GM19025 (cell line): ENCODE data around the gene ZNFX1.

Source experiments
- ATAC-seq: cut with Tn5 transposase; IDR thresholded peaks from one replicate; pipeline ENCODE4 v1.9.1; 2021; ENCODE audit warnings: mild to moderate bottlenecking, low read depth, moderate library complexity; ENCODE audit not compliant: unreplicated experiment

The ZNFX1 gene

DNA sequence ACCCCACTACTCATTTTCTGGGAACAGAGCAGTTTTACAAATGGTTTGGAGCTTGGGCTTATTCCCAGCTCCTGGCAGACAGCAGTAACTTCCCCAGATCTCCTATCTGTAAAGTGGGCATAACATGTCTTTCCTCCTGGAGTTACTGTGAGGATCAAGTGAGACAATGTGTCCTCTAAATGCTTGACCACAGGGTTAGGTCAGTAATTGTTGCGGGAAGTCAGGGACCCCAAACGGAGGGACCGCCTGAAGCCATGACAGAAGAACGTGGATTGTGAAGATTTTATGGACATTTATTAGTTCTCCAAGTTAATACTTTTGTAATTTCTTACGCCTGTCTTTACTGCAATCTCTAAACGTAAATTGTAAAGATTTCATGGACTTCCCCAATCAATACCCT lies 15.3 kb upstream of the ZNFX1 start:
- no peak for ATAC-seq

DNA sequence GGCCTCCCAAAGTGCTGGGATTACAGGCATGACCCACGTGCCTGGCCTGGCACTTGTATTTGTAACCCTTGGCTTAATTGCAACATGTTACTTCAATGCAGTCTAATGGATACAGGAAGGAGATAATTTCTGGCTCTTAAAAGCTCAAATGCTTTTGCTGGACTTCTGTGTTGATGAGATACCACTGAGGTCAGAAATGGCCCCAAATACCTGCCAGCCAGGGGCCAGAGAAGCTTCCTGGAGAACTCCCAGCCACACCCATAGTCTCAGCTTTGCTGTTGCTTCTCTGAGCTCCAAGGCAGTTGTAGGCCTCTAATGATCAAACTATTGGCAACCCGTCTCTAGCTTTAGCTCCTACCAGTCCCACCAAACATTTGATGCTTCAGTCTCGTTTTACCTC lies 14.2 kb upstream of the ZNFX1 start:
- ATAC-seq = no peak

DNA sequence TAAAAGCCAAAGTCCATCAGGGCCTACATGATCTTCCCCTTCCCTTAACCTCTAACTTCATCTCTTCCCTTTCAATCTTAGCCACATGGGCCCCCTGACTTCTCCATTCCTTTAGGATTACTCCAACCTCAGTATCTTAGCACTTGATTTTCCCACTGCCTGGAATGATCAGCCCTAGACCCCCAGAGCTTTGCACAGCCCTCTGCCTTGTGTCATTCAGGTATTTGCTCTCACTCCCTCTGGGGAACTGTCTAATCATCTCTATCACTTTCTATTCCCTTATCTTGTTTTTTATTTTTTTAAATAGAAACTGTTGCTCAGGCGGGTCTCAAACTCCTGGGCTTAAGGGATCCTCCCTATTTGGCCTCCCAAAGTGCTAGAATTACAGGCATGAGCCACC lies 13.3 kb upstream of the ZNFX1 start:
- ATAC-seq = no peak

DNA sequence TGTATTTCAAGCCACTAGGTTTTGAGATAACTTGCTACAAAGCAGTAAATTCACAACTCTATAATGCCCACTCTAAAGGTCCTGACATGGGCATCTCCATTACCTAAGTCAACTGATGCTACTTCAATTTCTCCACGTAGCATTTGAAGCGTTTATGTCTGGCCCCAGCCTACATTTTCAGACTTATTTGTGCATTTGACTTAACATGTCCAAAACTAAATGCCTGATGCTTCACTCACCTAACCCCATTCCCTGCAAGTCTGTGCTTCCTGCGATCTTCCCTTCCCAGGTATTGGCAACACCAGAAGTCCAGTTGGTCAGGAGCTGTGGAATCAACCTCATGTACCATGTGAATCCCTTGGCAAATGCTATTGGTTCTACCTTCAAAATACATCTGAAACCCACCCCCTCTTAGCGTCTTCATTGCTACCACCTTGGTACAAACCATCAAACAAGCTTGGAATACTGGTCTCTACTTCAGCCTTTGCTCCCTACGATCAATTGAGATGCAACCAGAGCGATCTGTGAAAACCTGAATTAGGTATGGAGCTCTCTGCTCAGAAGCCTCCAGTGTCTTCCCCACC lies 12.8 kb upstream of the ZNFX1 start:
- ATAC-seq = no peak

DNA sequence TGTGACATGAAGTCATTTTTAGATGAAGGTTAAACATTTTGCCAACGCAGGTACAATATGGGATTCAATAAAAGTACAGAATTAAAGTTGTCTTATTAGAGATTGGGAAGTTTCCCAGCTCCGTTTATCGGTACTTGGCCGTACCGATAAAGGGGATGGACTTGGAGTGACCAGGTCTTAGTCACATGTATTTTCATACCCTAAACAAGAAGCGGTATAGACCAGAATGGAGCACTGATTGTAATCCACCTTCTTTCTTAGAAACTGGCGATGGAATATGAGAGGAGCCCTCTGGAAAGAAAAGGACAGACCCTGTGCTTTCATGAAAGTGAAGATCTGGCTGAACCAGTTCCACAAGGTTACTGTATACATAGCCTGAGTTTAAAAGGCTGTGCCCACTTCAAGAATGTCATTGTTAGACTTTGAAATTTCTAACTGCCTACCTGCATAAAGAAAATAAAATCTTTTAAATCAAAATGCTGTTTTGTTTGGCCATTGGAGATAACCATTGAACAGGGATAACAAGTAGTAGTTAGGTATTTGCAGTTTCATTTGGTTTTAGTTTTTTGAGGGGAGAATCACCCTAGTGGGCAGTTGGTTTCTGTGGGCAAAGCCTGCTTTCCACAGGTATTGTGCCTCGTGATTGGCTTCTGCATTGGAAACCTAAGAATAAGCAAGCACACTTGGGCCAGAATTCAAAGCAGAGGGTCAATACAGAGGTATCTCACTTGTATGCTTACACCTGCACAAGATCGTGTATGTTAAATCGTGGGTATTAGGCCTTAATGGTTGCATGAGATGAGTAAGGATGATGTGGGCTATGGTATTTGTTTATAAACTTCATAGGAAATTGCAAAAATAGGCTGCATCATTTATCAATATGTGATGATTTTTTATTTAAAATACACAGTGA lies 11.2 kb upstream of the ZNFX1 start:
- ATAC-seq = no peak

DNA sequence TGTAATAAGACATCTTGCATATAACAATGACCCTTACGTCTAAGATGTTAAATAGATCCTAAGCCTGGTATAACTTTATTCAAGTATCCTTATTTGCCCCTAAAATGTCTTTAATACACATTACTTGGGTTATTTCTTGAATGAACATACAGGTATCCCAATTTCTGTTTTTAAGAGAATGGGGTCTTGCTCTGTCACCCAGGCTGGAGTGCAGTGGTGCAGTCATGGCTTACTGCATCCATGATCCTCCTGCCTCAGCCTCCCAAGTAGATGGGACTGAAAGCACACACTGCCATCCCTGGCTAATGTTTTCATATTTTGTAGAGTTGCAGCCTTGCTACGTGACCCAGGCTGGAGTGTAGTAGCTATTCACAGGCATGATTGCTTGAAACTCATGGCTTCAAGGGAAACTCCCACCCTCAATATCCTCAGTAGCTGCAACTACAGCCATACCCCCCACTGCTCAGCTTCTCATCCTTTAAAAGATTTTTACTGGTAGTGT lies 10.4 kb upstream of the ZNFX1 start:
- no peak for ATAC-seq

DNA sequence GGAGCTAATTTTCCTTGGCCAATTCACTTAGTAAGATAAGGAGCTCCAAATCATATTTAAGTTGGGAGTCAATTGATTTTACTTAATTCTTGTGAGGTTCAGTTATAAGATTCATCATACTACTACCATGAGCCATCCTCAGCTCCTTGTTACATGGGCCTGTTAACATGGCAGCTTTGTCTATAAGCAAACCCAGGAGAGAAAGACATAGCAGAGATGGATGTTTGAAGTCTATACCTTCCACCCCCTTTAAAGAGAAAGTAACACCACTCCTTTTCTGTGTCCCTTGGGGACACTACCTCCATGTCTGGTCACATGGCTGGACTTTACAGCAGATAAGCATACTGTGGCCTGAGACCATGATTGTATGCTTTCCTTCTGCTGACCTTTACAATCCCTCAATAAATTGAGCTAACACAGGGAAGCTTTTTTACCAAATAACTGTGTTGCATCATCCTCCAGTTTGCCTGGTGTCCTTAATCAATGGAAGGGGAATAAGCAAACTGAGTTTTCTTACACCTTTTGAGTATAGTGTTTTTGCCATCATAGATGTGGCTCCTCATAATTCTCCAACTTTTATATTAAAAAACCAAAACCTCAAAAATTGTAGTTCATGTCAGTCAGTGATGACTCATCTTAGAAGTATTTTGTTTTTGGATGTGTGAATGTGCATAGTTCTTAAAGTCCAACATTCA lies 9.8 kb upstream of the ZNFX1 start:
- ATAC-seq = no peak

DNA sequence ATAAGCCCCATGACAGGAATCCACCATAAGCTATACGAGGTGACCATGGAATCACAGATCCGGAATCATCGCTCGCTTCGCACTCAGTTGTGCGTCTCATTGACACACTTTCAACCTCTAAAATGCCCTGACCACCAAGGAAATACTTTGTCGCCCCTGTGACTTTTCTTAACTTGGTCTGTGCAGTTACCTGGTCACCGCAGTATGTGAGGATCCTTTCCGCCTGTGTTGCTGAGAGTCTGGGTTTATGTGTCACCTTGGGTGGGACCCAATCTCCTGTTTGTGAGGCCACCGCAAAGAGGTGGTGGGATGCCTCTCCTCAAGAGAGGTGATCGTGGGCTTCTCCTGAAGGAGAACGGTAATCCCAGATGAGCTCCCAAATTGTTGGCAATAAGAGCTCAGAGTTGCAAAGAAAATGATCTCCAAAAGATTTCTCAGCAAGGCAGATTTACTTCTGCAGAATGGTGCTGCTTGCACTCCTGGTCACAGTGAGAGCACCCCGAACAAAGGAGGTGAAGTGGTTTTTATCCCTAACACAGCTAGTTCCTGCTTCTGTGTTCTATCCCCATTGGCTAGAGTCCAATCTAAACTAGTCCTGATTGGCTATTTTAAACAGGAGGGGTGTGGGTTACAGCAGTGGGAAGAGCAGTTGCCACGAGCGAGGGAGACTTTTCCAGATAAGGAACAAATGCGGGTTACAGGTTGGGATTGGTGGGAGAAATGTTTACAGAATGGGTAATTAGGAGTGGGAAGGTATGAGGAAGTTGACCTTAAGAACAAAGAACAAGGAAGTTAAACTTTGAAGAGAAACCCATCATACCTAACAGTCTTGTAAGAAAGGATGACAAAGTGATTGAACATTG lies 9.1 kb upstream of the ZNFX1 start:
- no peak for ATAC-seq

DNA sequence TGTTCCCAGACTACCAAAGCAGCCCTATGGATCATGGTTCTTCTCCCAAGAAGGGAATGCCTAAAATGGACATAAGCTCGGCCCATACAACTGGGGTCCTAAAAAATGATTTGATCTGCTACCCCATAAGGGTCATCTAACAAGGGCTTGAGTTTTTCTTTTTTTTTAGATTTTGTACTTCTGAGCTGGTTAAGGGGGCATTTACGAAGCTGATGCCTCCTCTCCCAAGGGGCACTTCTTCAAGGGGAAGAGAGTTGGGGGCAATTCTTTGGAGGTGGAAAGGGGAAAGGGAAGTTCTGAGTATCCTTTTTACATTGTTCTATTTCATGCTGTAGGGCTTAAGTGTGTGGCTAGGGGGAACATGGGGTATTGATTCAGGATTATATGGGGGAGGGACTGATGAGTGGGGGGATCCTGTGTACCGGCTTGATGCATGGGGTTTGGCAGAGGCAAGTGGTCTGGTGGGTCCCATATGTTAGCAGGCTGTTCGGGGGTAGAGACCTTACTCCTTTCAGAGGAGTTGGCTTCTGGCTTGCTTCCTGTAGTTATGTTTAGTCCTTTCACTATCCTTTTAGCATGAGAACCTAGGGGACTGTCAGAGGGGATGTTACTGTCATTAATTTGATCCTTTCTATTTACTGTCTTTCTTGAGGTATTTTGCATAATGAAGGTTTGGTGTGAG lies 8.1 kb upstream of the ZNFX1 start:
- ATAC-seq = no peak

DNA sequence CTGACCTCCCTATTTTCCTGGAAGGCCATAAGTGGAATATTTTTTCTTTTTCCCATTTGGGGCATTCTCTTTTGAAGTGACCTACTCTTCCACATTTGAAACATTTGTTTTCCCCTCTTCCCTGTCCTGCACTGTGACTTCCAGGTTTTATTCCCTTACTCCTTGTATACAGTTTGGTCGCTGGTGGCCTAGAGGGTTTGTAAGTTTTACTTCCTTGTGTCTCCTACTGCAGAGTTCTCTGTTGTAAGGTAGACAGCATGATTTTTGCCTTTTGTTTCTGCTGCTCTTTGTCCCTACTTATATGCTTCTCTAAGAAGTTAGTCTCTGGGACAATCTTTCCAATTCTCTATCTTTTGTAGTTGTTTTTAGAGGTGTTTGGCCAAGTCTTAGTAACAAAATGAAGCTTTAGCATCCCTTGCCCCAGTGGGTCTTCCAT lies 7.4 kb upstream of the ZNFX1 start:
- no peak for ATAC-seq

DNA sequence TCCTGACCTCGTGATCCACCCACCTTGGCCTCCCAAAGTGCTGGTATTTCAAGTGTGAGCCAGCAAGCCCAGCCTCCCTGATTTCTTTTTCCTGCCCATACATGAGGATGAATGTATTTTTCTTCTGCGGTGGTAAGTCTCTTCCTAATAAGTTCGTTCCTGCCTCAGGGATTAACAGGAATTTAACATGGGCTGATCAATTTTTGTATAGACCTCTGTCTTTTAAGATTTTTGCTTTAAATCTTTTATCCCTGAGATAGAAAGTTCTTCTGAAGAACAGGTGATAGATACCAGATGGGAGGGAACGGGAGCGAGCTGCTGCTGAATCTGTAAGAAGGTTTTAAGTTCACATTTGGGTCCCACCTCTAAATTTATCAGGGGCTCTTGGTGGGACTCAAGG lies 7.0 kb upstream of the ZNFX1 start:
- no peak for ATAC-seq

DNA sequence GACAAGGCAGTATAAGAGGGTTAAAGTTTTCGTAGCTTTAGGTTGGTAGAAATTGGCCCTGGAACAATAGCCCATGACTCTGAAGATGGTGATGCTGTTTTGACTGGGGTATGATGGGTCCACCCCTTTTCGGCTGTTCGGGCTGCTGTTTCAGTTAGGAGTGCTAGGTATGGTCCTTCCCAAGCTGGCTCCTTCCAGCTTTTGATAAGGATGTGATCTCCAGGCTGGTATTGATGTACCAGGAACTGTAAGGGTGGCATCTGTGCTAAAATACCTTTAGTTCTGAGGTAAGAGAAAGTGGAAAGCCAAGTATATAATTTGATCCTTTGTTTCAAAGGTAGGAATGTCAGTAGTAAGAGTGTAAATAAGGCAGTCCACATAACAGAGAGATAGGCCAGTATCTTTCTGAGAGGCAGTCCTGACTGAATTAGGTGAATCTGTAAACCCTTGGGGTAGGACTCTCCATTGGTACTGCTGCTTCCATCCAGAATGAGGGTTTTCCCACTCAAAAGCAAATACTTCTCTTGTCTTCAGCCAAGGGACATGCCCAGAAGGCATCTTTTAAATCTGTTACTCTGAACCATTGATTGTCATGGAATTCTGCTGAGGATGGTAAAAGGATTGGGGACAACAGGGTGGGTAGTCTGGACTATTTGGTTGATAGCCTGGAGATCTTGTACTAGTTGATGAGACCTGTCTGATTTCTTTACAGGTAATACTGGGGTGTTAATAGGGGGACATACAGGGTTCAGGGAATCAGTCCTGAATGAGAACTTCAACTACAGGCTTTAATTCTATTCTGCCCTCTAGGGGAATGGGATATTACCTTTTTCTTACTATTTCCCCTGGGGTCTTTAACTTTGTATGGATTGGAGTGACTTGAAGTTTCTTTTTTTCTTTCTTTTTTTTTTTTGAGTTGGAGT lies 6.1 kb upstream of the ZNFX1 start:
- no peak for ATAC-seq

DNA sequence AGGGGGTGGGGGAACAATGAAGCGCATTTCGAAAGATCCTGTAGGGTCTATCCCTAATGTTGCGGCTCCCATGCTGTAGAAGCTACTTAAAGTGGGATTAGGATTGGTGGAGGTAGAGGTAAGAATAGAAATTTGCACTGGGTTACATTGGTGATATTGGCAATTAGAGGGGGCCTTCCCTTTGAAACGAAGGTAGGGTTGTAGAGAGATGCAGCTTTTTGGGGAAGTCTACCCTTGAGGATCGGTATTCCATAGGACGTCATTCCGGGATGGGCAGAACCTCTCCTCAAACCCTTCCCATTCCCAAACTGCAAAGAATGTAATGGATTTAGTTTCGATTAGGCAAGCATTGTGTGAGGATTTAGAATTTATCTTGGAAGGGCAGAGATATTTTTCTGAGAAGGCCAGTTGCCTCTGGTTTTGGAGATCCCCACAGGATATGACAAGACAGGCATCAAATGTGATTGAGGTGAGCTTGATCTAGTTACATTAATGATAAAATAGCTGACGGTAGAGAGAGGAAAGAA lies 5.4 kb upstream of the ZNFX1 start:
- ATAC-seq = no peak

DNA sequence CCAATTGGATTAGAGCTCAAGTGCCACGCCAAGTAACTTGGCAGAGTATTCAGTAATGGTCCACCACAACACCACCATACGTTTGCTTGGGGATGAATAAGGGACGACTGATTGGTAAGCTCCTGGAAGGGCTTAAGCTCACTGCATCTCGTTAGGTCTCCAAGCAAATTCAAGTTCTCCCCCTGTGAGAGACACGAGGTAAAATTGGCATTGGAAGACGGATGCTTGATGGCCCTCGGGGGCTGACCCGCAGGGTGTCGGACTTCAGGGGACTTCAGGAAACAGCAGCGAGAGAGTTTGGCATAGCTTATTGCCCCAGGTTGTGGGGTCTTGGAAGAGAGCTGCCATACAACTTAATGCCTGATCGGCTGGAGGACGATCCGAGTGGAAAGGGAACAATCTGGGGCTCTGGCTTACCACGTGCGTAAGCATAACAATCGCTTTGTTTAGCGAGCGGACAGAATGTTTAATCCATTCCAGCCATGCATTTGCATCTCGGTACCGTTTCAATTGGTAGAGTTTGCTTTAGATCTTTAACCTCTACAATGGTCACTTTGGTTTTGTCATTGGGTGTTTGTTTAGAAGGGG lies 4.8 kb upstream of the ZNFX1 start:
- no peak for ATAC-seq

DNA sequence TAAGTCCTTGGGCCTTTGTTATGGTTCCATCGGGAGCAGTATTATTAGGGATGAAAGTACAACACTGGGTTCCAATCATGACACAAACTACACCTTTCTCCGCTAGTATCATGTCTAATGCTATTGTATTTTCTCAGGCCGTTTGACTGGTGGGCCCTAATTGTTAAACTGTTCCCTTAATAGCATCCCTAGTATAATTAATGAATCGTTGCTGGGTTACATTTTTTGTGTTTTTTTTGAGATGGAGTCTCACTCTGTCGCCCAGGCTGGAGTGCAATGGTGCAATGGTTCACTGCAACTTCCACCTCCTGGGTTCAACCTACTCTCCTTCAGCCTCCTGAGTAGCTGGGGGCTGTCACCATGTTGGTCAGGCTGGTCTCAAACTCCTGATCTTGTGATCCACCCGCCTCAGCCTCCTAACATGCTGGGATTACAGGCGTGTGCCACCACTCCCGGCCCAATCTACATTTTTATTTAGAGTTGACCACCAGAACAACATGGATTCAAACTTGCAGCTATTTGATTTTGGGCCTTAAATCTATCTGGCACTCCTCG lies 4.1 kb upstream of the ZNFX1 start:
- no peak for ATAC-seq

DNA sequence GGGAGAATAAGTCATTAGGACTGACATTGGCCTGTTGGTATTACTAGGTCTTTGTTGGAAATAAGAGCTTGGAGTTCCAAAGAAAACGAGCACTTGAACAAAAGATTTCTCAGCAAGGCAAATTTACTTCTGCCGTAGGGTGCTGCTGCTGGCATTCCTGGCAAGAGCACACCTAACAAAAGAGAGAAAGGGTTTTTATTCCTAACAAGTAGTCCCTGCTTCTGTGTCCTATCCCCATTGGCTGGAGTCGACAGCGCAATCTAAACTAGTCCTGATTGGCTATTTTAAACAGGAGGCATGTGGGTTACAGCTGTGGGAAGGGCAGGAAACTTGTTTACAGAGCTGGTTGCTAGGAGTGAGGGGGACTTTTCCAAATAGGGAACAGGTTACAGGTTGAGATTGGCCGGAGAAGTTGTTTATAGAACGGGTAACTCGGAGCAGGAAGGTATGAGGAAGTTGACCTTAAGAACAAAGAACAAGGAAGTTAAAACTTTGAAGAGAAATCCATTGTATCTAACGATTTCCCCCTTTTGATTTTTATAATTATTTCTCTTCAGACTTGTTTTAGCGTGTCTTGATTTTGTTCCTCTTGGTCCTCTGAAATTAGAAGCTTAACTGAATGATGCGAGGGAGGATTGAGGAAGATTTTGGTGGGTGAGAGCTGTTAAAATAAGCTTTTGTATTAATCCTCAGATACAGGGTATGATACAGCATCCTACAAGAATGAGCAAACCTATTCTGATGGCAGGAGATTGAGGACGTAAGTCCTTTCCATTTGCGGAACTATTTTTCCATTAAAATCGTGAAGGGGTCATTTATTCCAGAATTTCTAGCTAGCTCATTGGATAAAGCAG lies 3.4 kb upstream of the ZNFX1 start:
- no peak for ATAC-seq

DNA sequence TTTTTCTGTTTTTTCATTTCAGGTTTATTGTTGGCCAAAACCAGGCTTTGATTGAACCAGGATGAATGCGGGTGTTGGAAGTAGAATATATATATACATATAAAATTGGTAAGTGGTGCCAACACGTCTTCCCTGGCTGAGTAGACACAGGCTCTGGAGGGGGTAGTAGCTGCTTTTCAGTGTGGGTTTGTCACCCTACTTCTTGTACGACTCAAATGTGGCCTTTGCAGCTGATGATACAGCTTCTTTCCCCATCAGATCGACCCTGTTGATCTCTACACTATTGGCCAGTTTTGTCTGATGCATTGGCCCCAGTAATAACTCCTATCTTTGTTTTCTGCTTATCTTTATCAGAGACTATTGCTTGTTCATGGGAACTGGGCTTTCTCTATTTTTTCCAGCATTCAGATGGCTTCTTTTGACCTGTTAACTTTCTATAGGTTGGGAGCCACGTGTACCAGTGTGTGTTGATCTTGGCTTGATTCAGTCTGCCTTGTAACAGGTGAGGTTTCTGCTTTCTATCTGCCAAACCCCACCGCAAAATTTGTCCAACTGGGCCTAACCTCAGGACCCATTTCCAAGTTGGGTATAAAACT lies 2.7 kb upstream of the ZNFX1 start:
- no peak for ATAC-seq
